HG03469 (cell line): ENCODE data around the gene SERPINA9.
A peak's percentile ranks its signal among the peaks of the same experiment; 100 is the strongest.
"Not testable (repeated sequence)": the region's sequence is repeated elsewhere in the genome, so short reads cannot be mapped to it uniquely, and the experiment has no call there.

Experiments
- ATAC-seq: cut with Tn5 transposase; IDR thresholded peaks from one replicate; pipeline ENCODE4 v1.9.1; 2021; ENCODE audit warnings: mild to moderate bottlenecking, moderate library complexity, moderate number of reproducible peaks; ENCODE audit not compliant: unreplicated experiment

The SERPINA9 gene

GRCh38 chr14:94486883-94487282 lies 10.9 kb upstream of the SERPINA9 start:
- no peak for ATAC-seq

GRCh38 chr14:94485944-94486841 lies 10.2 kb upstream of the SERPINA9 start:
- no peak for ATAC-seq

GRCh38 chr14:94484481-94484880 lies 8.5 kb upstream of the SERPINA9 start:
- no peak for ATAC-seq

- no peak for ATAC-seq
Measured at GRCh38 chr14:94483729-94484275, 7.8 kb upstream of the SERPINA9 start.

- peak; percentile 43 for ATAC-seq
Measured at GRCh38 chr14:94483071-94483451, 7.1 kb upstream of the SERPINA9 start.

- not testable (repeated sequence) for ATAC-seq
Measured at GRCh38 chr14:94482132-94483070, 6.4 kb upstream of the SERPINA9 start.

- no peak for ATAC-seq
Measured at GRCh38 chr14:94481468-94482131, 5.6 kb upstream of the SERPINA9 start.

GRCh38 chr14:94480809-94481208 lies 4.8 kb upstream of the SERPINA9 start:
- no peak for ATAC-seq

GRCh38 chr14:94478420-94478819 lies 2.4 kb upstream of the SERPINA9 start:
- ATAC-seq: no peak

GRCh38 chr14:94474581-94475031 lies 1.4 kb downstream of the SERPINA9 start:
- no peak for ATAC-seq

GRCh38 chr14:94473666-94474410 lies 2.2 kb downstream of the SERPINA9 start:
- ATAC-seq: no peak

- ATAC-seq: no peak
Measured at GRCh38 chr14:94472842-94473241, 3.2 kb downstream of the SERPINA9 start.

- ATAC-seq: no peak
Measured at GRCh38 chr14:94471045-94471444, 5.0 kb downstream of the SERPINA9 start.

GRCh38 chr14:94470311-94470710 lies 5.7 kb downstream of the SERPINA9 start:
- ATAC-seq: no peak

- ATAC-seq: no peak
Measured at GRCh38 chr14:94469261-94469660, 6.7 kb downstream of the SERPINA9 start.

- ATAC-seq: no peak
Measured at GRCh38 chr14:94467728-94468520, 8.1 kb downstream of the SERPINA9 start.

- no peak for ATAC-seq
Measured at GRCh38 chr14:94466706-94467370, 9.2 kb downstream of the SERPINA9 start.

GRCh38 chr14:94465042-94465441 lies 11.0 kb downstream of the SERPINA9 start:
- no peak for ATAC-seq

- no peak for ATAC-seq
Measured at GRCh38 chr14:94464290-94464689, 11.7 kb downstream of the SERPINA9 start.
